ENCODE data around the gene GALE.

DNA sequence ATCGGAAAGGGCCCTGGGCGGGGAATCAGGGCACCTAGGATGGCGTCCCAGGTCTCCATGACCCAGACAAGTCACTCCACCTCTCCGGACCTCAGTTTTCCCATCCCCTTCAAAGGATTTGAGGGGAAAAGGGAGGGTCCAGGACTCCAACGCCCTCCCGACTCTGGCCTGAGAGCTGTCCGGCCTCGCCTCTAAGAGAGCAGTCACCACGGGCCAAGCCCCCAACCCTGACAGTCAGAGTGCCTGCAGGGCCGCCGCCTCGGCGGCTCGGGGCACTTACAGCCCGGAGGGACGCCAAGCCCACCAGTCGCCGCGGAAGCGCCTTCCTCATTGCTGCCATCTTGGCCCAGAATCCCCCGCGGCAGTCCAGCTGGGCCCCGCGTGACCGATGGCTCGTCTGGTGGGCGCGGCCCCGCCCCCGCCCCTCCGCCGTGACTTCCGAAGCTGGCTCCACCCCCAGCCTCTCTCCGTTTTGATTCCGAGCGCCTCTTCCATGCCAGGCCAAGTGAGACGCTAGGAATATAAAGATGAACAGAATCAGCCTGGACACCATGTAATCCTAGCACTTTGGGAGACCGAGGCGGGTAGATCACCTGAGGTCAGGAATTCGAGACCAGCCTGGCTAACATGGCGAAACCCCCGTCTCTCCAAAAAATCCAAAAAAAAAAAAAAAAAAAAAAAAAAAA, 24.7 kb upstream of the GALE start, which contains the start of gene HMGCL:
- TF ChIP-seq, protein P1, sequence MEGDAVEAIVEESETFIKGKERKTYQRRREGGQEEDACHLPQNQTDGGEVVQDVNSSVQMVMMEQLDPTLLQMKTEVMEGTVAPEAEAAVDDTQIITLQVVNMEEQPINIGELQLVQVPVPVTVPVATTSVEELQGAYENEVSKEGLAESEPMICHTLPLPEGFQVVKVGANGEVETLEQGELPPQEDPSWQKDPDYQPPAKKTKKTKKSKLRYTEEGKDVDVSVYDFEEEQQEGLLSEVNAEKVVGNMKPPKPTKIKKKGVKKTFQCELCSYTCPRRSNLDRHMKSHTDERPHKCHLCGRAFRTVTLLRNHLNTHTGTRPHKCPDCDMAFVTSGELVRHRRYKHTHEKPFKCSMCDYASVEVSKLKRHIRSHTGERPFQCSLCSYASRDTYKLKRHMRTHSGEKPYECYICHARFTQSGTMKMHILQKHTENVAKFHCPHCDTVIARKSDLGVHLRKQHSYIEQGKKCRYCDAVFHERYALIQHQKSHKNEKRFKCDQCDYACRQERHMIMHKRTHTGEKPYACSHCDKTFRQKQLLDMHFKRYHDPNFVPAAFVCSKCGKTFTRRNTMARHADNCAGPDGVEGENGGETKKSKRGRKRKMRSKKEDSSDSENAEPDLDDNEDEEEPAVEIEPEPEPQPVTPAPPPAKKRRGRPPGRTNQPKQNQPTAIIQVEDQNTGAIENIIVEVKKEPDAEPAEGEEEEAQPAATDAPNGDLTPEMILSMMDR (IDR thresholded peaks at IDR 0.05): no peak
- TF ChIP-seq POLR2A (IDR thresholded peaks at IDR 0.05) (peak; percentile 87 to 89), EP300 (IDR thresholded peaks at IDR 0.05) (peak in 1 of 4 donors; percentile 60), POLR2AphosphoS5 (IDR thresholded peaks at IDR 0.05) (peak; percentile 91 to 98 (median 96))
